KMS-11 (cell line): ENCODE results near the gene FRMD4A.

Source experiments
- H2AFZ ChIP-seq: fragments of 200-600 bp; sonication (generic); 2 replicates; pipeline ENCODE4 v1.6.1; 2016; ENCODE audit warnings: antibody characterized with exemption, mixed run types, low read depth
- H3K27ac ChIP-seq: fragments of 200-600 bp; sonication (generic); 2 replicates; pipeline ENCODE4 v1.6.1; 2016; ENCODE audit warnings: mild to moderate bottlenecking, mixed run types
- H3K27me3 ChIP-seq: fragments of 200-600 bp; sonication (generic); 2 replicates; pipeline ENCODE4 v1.6.1; 2017; ENCODE audit warnings: mild to moderate bottlenecking, low read depth, mixed run types, moderate library complexity; ENCODE audit not compliant: insufficient read depth
- H3K36me3 ChIP-seq: fragments of 200-600 bp; sonication (generic); 2 replicates; pipeline ENCODE4 v1.6.1; 2017; ENCODE audit warnings: mild to moderate bottlenecking, mixed run types; ENCODE audit not compliant: insufficient read depth
- H3K4me1 ChIP-seq: fragments of 200-600 bp; sonication (generic); 2 replicates; pipeline ENCODE4 v1.6.1; 2016; ENCODE audit warnings: mild to moderate bottlenecking, low read depth, mixed run types; ENCODE audit not compliant: poor library complexity, severe bottlenecking
- H3K4me2 ChIP-seq: fragments of 200-600 bp; sonication (generic); 2 replicates; pipeline ENCODE4 v1.7.0; 2016; ENCODE audit warnings: mild to moderate bottlenecking, mixed run types
- H3K4me3 ChIP-seq: fragments of 200-600 bp; sonication (generic); IDR thresholded peaks from 2 replicates; pipeline ENCODE4 v1.6.1; 2017; ENCODE audit warnings: low read depth, low read length, mixed read lengths; ENCODE audit not compliant: insufficient read depth
- H3K79me2 ChIP-seq: fragments of 200-600 bp; sonication (generic); 2 replicates; pipeline ENCODE4 v1.6.1; 2016; ENCODE audit warnings: low read depth, mixed run types; ENCODE audit not compliant: insufficient read depth
- H3K9ac ChIP-seq: fragments of 200-600 bp; sonication (generic); 2 replicates; pipeline ENCODE4 v1.6.1; 2016; ENCODE audit warnings: mild to moderate bottlenecking, mixed run types
- H4K20me1 ChIP-seq: fragments of 200-600 bp; sonication (generic); 2 replicates; pipeline ENCODE4 v1.6.1; 2016; ENCODE audit warnings: mild to moderate bottlenecking, mixed run types; ENCODE audit not compliant: insufficient read depth
- CTCF ChIP-seq: fragments of 200-600 bp; sonication (generic); conservative IDR thresholded peaks from 2 replicates; pipeline ENCODE4 v1.6.1; 2017; ENCODE audit warnings: low read depth, mild to moderate bottlenecking, antibody characterized with exemption, low read length, moderate library complexity, mixed read lengths

The FRMD4A gene

DNA sequence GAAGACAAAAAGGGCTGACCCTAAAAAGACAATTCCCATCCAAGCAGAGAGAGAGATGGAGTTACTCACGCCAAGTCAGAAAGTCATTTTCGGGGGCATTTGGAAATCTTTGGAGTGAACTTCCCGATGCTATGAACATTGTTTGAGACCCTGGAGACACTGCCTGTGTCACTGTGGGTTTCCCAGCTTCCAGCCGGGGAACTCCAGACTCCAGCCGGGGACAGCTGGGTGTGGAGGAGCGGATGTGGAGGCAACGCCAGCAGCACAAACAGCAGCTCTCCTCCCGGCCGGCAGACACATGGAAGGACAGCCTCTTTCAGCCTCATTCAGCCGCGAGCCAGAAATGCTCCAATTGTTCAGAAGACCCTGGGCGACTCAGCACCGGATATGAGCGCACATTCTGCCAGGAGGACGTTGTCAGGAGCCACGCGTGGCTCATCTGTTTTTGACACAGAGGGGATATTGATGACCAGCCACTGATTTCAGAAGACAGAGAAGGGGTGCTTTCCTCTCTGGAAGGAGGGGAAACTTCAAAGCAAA lies 646.4 kb downstream of the FRMD4A start:
- Histone ChIP-seq H3K9ac (no peak overlapping the region), H3K4me2 (no peak overlapping the region), H3K79me2 (no peaks in the 10 kb centered on the region), H3K4me1 (peaks cover 19% of the 10 kb centered on the region), H3K27me3 (no peaks in the 10 kb centered on the region), H4K20me1 (no peaks in the 10 kb centered on the region), H3K4me3 (no peak overlapping the region), H3K36me3 (no peaks in the 10 kb centered on the region), H3K27ac (no peak overlapping the region), H2AFZ (no peak overlapping the region)
- no peak for TF ChIP-seq CTCF

GRCh38 chr10:13683017-13683416 lies 647.7 kb downstream of the FRMD4A start:
- H4K20me1 ChIP-seq: no peaks in the 10 kb centered on the region
- no peak overlapping the region for H3K27ac ChIP-seq
- TF ChIP-seq CTCF: no peak
- H2AFZ ChIP-seq: no peak overlapping the region
- H3K4me2 ChIP-seq: no peak overlapping the region
- H3K4me1 ChIP-seq: peaks cover 19% of the 10 kb centered on the region
- H3K27me3 ChIP-seq: no peaks in the 10 kb centered on the region
- no peak overlapping the region for H3K4me3 ChIP-seq
- no peak overlapping the region for H3K9ac ChIP-seq
- H3K79me2 ChIP-seq: no peaks in the 10 kb centered on the region
- no peaks in the 10 kb centered on the region for H3K36me3 ChIP-seq

DNA sequence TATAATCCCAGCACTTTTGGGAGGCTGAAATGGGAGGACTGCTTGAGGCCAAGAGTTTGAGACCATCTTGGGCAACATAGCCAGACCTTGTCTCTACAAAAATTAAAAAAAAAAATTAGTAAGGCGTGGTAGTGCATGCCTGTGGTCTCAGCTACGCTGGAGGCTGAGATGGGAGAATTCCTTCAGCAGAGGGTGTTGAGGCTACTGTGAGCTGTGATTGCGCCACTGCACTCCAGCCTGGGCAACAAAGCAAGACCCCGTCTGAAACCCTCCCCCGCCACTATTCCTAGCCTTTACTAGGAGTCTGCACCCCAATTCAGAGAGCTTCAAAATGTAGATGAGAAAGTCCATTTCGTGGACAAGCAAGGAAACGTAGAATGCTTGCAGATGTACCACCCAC lies 648.8 kb downstream of the FRMD4A start:
- Histone ChIP-seq H3K27me3 (no peaks in the 10 kb centered on the region), H3K79me2 (no peaks in the 10 kb centered on the region), H3K36me3 (no peaks in the 10 kb centered on the region), H4K20me1 (no peaks in the 10 kb centered on the region), H3K27ac (no peak overlapping the region), H3K4me1 (peaks cover 13% of the 10 kb centered on the region), H3K4me3 (no peak overlapping the region), H3K9ac (no peak overlapping the region), H2AFZ (no peak overlapping the region), H3K4me2 (no peak overlapping the region)
- no peak for TF ChIP-seq CTCF

GRCh38 chr10:13681528-13681927 lies 649.2 kb downstream of the FRMD4A start:
- H3K27me3 ChIP-seq: no peaks in the 10 kb centered on the region
- no peak overlapping the region for H2AFZ ChIP-seq
- no peaks in the 10 kb centered on the region for H3K36me3 ChIP-seq
- no peak overlapping the region for H3K27ac ChIP-seq
- no peak overlapping the region for H3K4me3 ChIP-seq
- H4K20me1 ChIP-seq: no peaks in the 10 kb centered on the region
- H3K4me2 ChIP-seq: no peak overlapping the region
- no peaks in the 10 kb centered on the region for H3K79me2 ChIP-seq
- TF ChIP-seq CTCF: no peak
- H3K4me1 ChIP-seq: peaks cover 8% of the 10 kb centered on the region
- no peak overlapping the region for H3K9ac ChIP-seq
